IMR-90 (cell line): ENCODE measurements around the gene MINDY1. TPM values are rescaled to one million over a fixed set of nuclear protein-coding genes. Genes with fewer than 3 reads are reported as not detected.

Source experiments
- ATAC-seq: fragments of 200-7000 bp; cut with Tn5 transposase; 2 replicates; pipeline ENCODE4 v1.9.1; 2020; ENCODE audit warnings: low read depth, mild to moderate bottlenecking, moderate library complexity
- BruUV-seq: library from RNA; stranded (reverse); fragments of 400-500 nt; replicated peaks from 2 replicates; lab custom pipeline; 2021; lab: Mats Ljungman, UMichigan
- CTCF ChIA-PET: fragments of 300-600 bp; formaldehyde crosslinking; extraction: SDS; loops from one replicate; lab custom pipeline; 2021; ENCODE audit warnings: antibody characterized with exemption; lab: Yijun Ruan, JAX
- POLR2A ChIA-PET: fragments of 300-600 bp; sonication (Branson Sonifier 250); formaldehyde crosslinking; loops from one replicate; lab custom pipeline; 2022; ENCODE audit warnings: antibody characterized with exemption; ENCODE audit not compliant: unreplicated experiment; lab: Charles Lee
- DNase-seq: peaks from one replicate; pipeline ENCODE4 v3.0.0; 2013
- H2AFZ ChIP-seq: replicated peaks from 2 replicates; pipeline ENCODE3; 2013; ENCODE audit warnings: low read length, mild to moderate bottlenecking; ENCODE audit not compliant: poor library complexity
- H2AK5ac ChIP-seq: 2 replicates; pipeline ENCODE4 v1.6.1; 2013; ENCODE audit warnings: low read depth, low read length, inconsistent platforms
- H2AK9ac ChIP-seq: replicated peaks from 2 replicates; pipeline ENCODE3; 2013; ENCODE audit warnings: mild to moderate bottlenecking, low read depth, low read length, moderate library complexity; ENCODE audit not compliant: poor library complexity
- H2BK120ac ChIP-seq: 2 replicates; pipeline ENCODE4 v1.6.1; 2013; ENCODE audit warnings: low read depth, low read length, inconsistent platforms
- H2BK15ac ChIP-seq: 3 replicates; pipeline ENCODE4 v1.6.1; 2013; ENCODE audit warnings: low read depth, low read length, inconsistent platforms
- H2BK20ac ChIP-seq: 2 replicates; pipeline ENCODE4 v1.6.1; 2013; ENCODE audit warnings: low read depth, mild to moderate bottlenecking, inconsistent platforms, low read length, moderate library complexity
- H2BK5ac ChIP-seq: 2 replicates; pipeline ENCODE4 v1.6.1; 2013; ENCODE audit warnings: mild to moderate bottlenecking, low read depth, low read length, inconsistent platforms; ENCODE audit not compliant: poor library complexity, severe bottlenecking
- H3K14ac ChIP-seq: replicated peaks from 2 replicates; pipeline ENCODE4 v1.6.1; 2013; ENCODE audit warnings: low read depth, low read length, inconsistent platforms
- H3K18ac ChIP-seq: 2 replicates; pipeline ENCODE4 v1.6.1; 2013; ENCODE audit warnings: low read depth, low read length, control low read depth
- H3K23ac ChIP-seq: 2 replicates; pipeline ENCODE4 v1.6.1; 2013; ENCODE audit warnings: low read depth, low read length, inconsistent platforms
- H3K27ac ChIP-seq: 2 replicates; pipeline ENCODE4 v1.5.1; 2013; ENCODE audit warnings: mild to moderate bottlenecking, control low read depth, low read length; ENCODE audit not compliant: insufficient read depth
- H3K27me3 ChIP-seq: 2 replicates; pipeline ENCODE4 v1.6.1; 2013; ENCODE audit warnings: low read length; ENCODE audit not compliant: control insufficient read depth, insufficient read depth
- H3K36me3 ChIP-seq: 2 replicates; pipeline ENCODE4 v1.6.1; 2013; ENCODE audit warnings: low read length, mixed read lengths; ENCODE audit not compliant: control insufficient read depth, insufficient read depth
- H3K4ac ChIP-seq: 2 replicates; pipeline ENCODE4 v1.6.1; 2013; ENCODE audit warnings: low read depth, low read length, inconsistent platforms
- H3K4me1 ChIP-seq: 2 replicates; pipeline ENCODE4 v1.6.1; 2013; ENCODE audit warnings: low read length, mixed read lengths; ENCODE audit not compliant: control insufficient read depth, insufficient read depth
- H3K4me2 ChIP-seq: 2 replicates; pipeline ENCODE4 v1.6.1; 2013; ENCODE audit warnings: low read depth, mild to moderate bottlenecking, control low read depth, low read length, moderate library complexity
- H3K4me3 ChIP-seq: 2 replicates; pipeline ENCODE4 v1.5.1; 2013; ENCODE audit warnings: low read depth, mild to moderate bottlenecking, control low read depth, low read length, moderate library complexity; ENCODE audit not compliant: insufficient read depth
- H3K56ac ChIP-seq: 2 replicates; pipeline ENCODE4 v1.6.1; 2013; ENCODE audit warnings: low read length, inconsistent platforms; ENCODE audit not compliant: insufficient read depth; ENCODE audit errors: extremely low read depth
- H3K79me1 ChIP-seq, 2 experiments: 2 replicates each; pipeline ENCODE4 v1.6.1; 2013; ENCODE audit warnings: low read length in 2 of 2, inconsistent platforms in 1 of 2, low read depth in 1 of 2
- H3K9ac ChIP-seq: 2 replicates; pipeline ENCODE4 v1.6.1; 2013; ENCODE audit warnings: low read depth, low read length, control low read depth
- H3K9me1 ChIP-seq: 2 replicates; pipeline ENCODE4 v1.6.1; 2013; ENCODE audit warnings: low read length, inconsistent platforms; ENCODE audit not compliant: insufficient read depth
- H3K9me3 ChIP-seq: 2 replicates; pipeline ENCODE4 v1.6.1; 2013; ENCODE audit warnings: low read length; ENCODE audit not compliant: control insufficient read depth, insufficient read depth
- H4K20me1 ChIP-seq: 2 replicates; pipeline ENCODE4 v1.6.1; 2013; ENCODE audit warnings: low read length, inconsistent platforms; ENCODE audit not compliant: insufficient read depth
- H4K5ac ChIP-seq: 2 replicates; pipeline ENCODE4 v1.6.1; 2013; ENCODE audit warnings: mild to moderate bottlenecking, low read depth, low read length, control low read depth
- H4K8ac ChIP-seq, 2 experiments: 2 replicates each; pipeline ENCODE4 v1.6.1; 2013; ENCODE audit warnings: low read depth in 2 of 2, low read length in 2 of 2, control low read depth in 1 of 2, inconsistent platforms in 1 of 2
- H4K91ac ChIP-seq: 2 replicates; pipeline ENCODE4 v1.6.1; 2013; ENCODE audit warnings: low read depth, low read length, inconsistent platforms; ENCODE audit not compliant: insufficient read depth
- BHLHE40 ChIP-seq: fragments of 150-350 bp; IDR thresholded peaks from 2 replicates; pipeline ENCODE4 v1.6.1; 2016; ENCODE audit warnings: mild to moderate bottlenecking, low read depth, low read length
- CEBPB ChIP-seq: IDR thresholded peaks from 2 replicates; pipeline ENCODE4 v1.6.1; 2012; ENCODE audit warnings: low read depth, low read length, improper control_type of control experiment
- CHD1 ChIP-seq: IDR thresholded peaks from 2 replicates; pipeline ENCODE4 v1.6.1; 2012; ENCODE audit warnings: low read depth, low read length, improper control_type of control experiment
- CTCF ChIP-seq: conservative IDR thresholded peaks from 2 replicates; pipeline ENCODE4 v1.5.1; 2012; ENCODE audit warnings: mild to moderate bottlenecking, low read depth, low read length, improper control_type of control experiment
- FOS ChIP-seq: fragments of 150-350 bp; IDR thresholded peaks from 2 replicates; pipeline ENCODE4 v1.6.1; 2016; ENCODE audit warnings: low read depth, low read length
- MAFK ChIP-seq: IDR thresholded peaks from 2 replicates; pipeline ENCODE4 v1.6.1; 2012; ENCODE audit warnings: low read depth, low read length, improper control_type of control experiment
- MAZ ChIP-seq: IDR thresholded peaks from 2 replicates; pipeline ENCODE4 v1.6.1; 2012; ENCODE audit warnings: low read depth, mild to moderate bottlenecking, low read length, improper control_type of control experiment, moderate library complexity, borderline replicate concordance
- MXI1 ChIP-seq: IDR thresholded peaks from 2 replicates; pipeline ENCODE4 v1.6.1; 2012; ENCODE audit warnings: low read depth, mild to moderate bottlenecking, low read length, moderate library complexity, borderline replicate concordance
- NFE2L2 ChIP-seq: fragments of 150-350 bp; IDR thresholded peaks from 2 replicates; pipeline ENCODE4 v1.6.1; 2016; ENCODE audit warnings: low read depth, mild to moderate bottlenecking, low read length
- POLR2A ChIP-seq: IDR thresholded peaks from 2 replicates; pipeline ENCODE4 v1.6.1; 2012; ENCODE audit warnings: mild to moderate bottlenecking, low read depth, low read length
- RAD21 ChIP-seq: IDR thresholded peaks from 2 replicates; pipeline ENCODE4 v1.6.1; 2012; ENCODE audit warnings: low read length, improper control_type of control experiment
- RCOR1 ChIP-seq: IDR thresholded peaks from 2 replicates; pipeline ENCODE4 v1.6.1; 2012; ENCODE audit warnings: mild to moderate bottlenecking, low read length, improper control_type of control experiment; ENCODE audit not compliant: insufficient replicate concordance
- RFX5 ChIP-seq: IDR thresholded peaks from 2 replicates; pipeline ENCODE4 v1.8.0; 2012; ENCODE audit warnings: low read depth, mild to moderate bottlenecking, low read length, moderate library complexity
- SMC3 ChIP-seq: fragments of 150-350 bp; IDR thresholded peaks from 2 replicates; pipeline ENCODE4 v1.6.1; 2016; ENCODE audit warnings: low read depth, mild to moderate bottlenecking, antibody characterized with exemption, low read length, moderate library complexity
- USF2 ChIP-seq: fragments of 150-350 bp; IDR thresholded peaks from 2 replicates; pipeline ENCODE4 v1.6.1; 2017; ENCODE audit warnings: mild to moderate bottlenecking, antibody characterized with exemption, low read length, low read depth
- WGBS, 2 experiments: methylation state at CpG; one replicate each; pipeline versions ENCODE4 v1.1.5 to v1.1.7; 2013; ENCODE audit warnings: missing lambda C conversion rate in 2 of 2; ENCODE audit not compliant: insufficient read length in 1 of 2; ENCODE audit errors: extremely low coverage in 2 of 2; 5-methylcytosine and 5-hydroxymethylcytosine counted together
- dilution Hi-C: fragments of 300-500 bp; cut with HindIII; formaldehyde crosslinking; loops from one replicate; pipeline ENCODE4 v1.14.3; 2018; ENCODE audit warnings: low sequenced_read_pairs; ENCODE audit not compliant: unreplicated experiment
- in situ Hi-C: fragments of 300-500 bp; cut with MboI; formaldehyde crosslinking; loops from 3 replicates; pipeline ENCODE4 v1.14.3; 2019; ENCODE audit warnings: low sequenced_read_pairs, inconsistent platforms, mixed read lengths
- intact Hi-C: fragments of 100-400 bp; cut with micrococcal nuclease; formaldehyde crosslinking; loops from 2 replicates; pipeline ENCODE4 v1.10.0; 2022
- polyA plus RNA-seq, 3 experiments: library from polyadenylated mRNA; depleted of rRNA; stranded (reverse); fragments of >200 nt; gene quantifications; 2 replicates each; pipeline ENCODE4 v1.2.3, GENCODE V29; 2012; ENCODE audit warnings: low replicate concordance in 1 of 3
- total RNA-seq: library from RNA; depleted of rRNA; stranded (reverse); fragments of >200 nt; gene quantifications from 2 replicates; pipeline ENCODE4 v1.2.3, GENCODE V29; 2012

MINDY1 gene
- total and polyA plus RNA-seq, 2 of the 4 experiments (the other 2 are of a cell fraction), result 6.6 to 7.3 TPM

GRCh38 chr1:151032164-151032563, 25.5 kb upstream of the MINDY1 start:
- H3K9ac ChIP-seq, result no peak overlapping the region
- H2BK15ac ChIP-seq, result no peak overlapping the region
- no peak overlapping the region for H3K18ac ChIP-seq
- intact Hi-C loops (no loop called here), in situ Hi-C loops (loop anchor here (10.0 kb wide), 1 partner anchor 57 kb away; the partner anchor contains the start of gene CERS2), dilution Hi-C loops (no loop called here)
- POLR2A ChIA-PET, result no interaction called here
- H2AK9ac ChIP-seq, result no peak overlapping the region
- no peak overlapping the region for H4K91ac ChIP-seq
- H3K4me3 ChIP-seq, result no peak overlapping the region
- WGBS, 2 experiments, result no CpG with 5 or more reads among the region's 8 CpGs
- H3K79me1 ChIP-seq, result no peaks in the 10 kb centered on the region
- no peak overlapping the region for H4K8ac ChIP-seq
- CTCF ChIA-PET, result interaction anchor here (0.6 kb wide), 1 partner anchor 146 kb away, joined by 4 read pairs; no protein-coding TSS in a partner anchor
- no peak overlapping the region for H2AFZ ChIP-seq
- H4K20me1 ChIP-seq, result no peaks in the 10 kb centered on the region
- no peak overlapping the region for H3K4ac ChIP-seq
- peaks cover 29% of the 10 kb centered on the region for H3K36me3 ChIP-seq
- H3K9me3 ChIP-seq, result no peaks in the 10 kb centered on the region
- no peak overlapping the region for H3K23ac ChIP-seq
- no peaks in the 10 kb centered on the region for H3K4me1 ChIP-seq
- no peak for DNase-seq
- H2BK5ac ChIP-seq, result no peak overlapping the region
- H3K9me1 ChIP-seq, result no peaks in the 10 kb centered on the region
- TF ChIP-seq RFX5, result no peak
- no peak for TF ChIP-seq SMC3
- TF ChIP-seq MXI1, result no peak
- TF ChIP-seq NFE2L2, result no peak
- TF ChIP-seq RAD21, result no peak
- no peak for TF ChIP-seq USF2
- TF ChIP-seq BHLHE40, result no peak
- TF ChIP-seq CTCF, result no peak
- no peak for TF ChIP-seq MAFK
- TF ChIP-seq MAZ, result no peak
- TF ChIP-seq FOS, result no peak
- no peak for TF ChIP-seq RCOR1
- no peak for TF ChIP-seq POLR2A
- TF ChIP-seq CHD1, result no peak
- TF ChIP-seq CEBPB, result no peak
- H3K56ac ChIP-seq, result no peak overlapping the region
- no TSS peak for BruUV-seq
- no peaks in the 10 kb centered on the region for H3K27me3 ChIP-seq
- no peak overlapping the region for H2AK5ac ChIP-seq
- H2BK120ac ChIP-seq, result no peak overlapping the region
- H3K4me2 ChIP-seq, result no peak overlapping the region
- no peak overlapping the region for H3K14ac ChIP-seq
- no peak overlapping the region for H4K5ac ChIP-seq
- H3K27ac ChIP-seq, result no peak overlapping the region
- no peak overlapping the region for H2BK20ac ChIP-seq
- no peak for ATAC-seq
